Measurements from ENCODE around the gene SYNE2. TPM values are rescaled to one million over a fixed set of nuclear protein-coding genes. Genes with fewer than 3 reads are reported as not detected.

Gene SYNE2
- total RNA-seq, 4 donors from 2014 or later = 96.9 to 207 (median 182) TPM

DNA sequence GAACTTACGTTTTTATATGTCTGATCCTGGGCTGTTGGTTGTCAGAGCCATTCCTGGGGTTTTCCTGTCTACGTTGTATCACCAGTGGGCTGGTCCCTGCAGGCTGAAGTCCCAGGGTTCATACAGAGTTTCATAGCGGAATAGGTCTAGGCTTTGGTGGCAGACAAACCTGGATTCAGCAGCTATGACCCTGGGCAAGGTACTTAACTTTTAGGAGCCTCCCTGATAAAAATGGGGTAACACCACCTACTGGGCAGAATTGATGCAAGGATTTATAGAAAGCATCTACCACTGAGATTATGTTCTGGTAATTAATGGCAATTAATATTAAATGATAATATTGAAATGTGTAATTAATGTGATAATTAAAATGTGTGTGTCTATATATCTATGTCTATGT, 141.2 kb downstream of the SYNE2 start:
- Histone ChIP-seq H3K4me1 (no peaks in the 10 kb centered on the region), H3K9me3 (no peaks in the 10 kb centered on the region), H3K27me3 (no peaks in the 10 kb centered on the region), H3K36me3 (peaks cover 0 to 48% of the 10 kb centered on the region in 2 donors), H3K4me3 (no peak overlapping the region), H3K27ac (no peak overlapping the region)
- DNase-seq (no peak), ATAC-seq (no peak)
- TF ChIP-seq, protein P1, sequence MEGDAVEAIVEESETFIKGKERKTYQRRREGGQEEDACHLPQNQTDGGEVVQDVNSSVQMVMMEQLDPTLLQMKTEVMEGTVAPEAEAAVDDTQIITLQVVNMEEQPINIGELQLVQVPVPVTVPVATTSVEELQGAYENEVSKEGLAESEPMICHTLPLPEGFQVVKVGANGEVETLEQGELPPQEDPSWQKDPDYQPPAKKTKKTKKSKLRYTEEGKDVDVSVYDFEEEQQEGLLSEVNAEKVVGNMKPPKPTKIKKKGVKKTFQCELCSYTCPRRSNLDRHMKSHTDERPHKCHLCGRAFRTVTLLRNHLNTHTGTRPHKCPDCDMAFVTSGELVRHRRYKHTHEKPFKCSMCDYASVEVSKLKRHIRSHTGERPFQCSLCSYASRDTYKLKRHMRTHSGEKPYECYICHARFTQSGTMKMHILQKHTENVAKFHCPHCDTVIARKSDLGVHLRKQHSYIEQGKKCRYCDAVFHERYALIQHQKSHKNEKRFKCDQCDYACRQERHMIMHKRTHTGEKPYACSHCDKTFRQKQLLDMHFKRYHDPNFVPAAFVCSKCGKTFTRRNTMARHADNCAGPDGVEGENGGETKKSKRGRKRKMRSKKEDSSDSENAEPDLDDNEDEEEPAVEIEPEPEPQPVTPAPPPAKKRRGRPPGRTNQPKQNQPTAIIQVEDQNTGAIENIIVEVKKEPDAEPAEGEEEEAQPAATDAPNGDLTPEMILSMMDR (IDR thresholded peaks at IDR 0.05 in 4 of 5, conservative IDR thresholded peaks at IDR 0.05 in 1 of 5) = peak in 1 of 5 experiments; percentile 21
- TF ChIP-seq POLR2A (IDR thresholded peaks at IDR 0.05) = no peak
- intact Hi-C loops (cut with DNase I; ENCODE audit: low total_unique reads) (no loop called here), in situ Hi-C loops (cut with MboI; ENCODE audit: low sequenced_read_pairs in 4 of 4) (loop anchor here in 1 of 4 donors (10.0 kb wide), 1 partner anchor 199 kb away; no protein-coding TSS in a partner anchor)

DNA sequence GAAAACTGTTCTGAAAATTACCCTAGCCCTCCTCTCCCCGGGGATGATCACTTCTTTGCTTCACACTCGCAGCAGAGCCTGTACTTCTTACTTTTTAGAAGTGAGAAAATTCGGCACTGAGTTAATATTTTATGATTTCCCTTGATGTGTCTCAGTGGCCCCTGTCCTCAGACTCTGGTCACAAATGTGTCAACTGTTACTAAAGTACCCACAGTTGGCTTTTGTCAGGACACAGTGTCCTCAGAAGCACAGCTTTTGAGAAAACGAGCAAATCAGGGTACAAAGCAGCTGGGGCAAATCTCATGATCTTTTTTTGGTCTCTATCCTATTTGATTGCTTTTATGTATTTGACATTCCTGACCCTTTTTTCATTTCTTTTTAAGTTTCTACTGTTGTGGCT, 142.5 kb downstream of the SYNE2 start:
- intact Hi-C loops (cut with DNase I; ENCODE audit: low total_unique reads) = no loop called here
- no peaks in the 10 kb centered on the region for H3K9me3 ChIP-seq
- H3K4me1 ChIP-seq = no peaks in the 10 kb centered on the region
- no peak overlapping the region for H3K4me3 ChIP-seq
- no peaks in the 10 kb centered on the region for H3K27me3 ChIP-seq
- no peak for DNase-seq
- ATAC-seq = no peak
- TF ChIP-seq, protein P1 (IDR thresholded peaks at IDR 0.05 in 4 of 5, conservative IDR thresholded peaks at IDR 0.05 in 1 of 5) = no peak
- TF ChIP-seq POLR2A (IDR thresholded peaks at IDR 0.05) = no peak
- in situ Hi-C loops (cut with MboI; ENCODE audit: low sequenced_read_pairs in 4 of 4) = loop anchor here in 1 of 4 donors (10.0 kb wide), 1 partner anchor 200 kb away; no protein-coding TSS in a partner anchor
- H3K36me3 ChIP-seq = peaks cover 0 to 61% of the 10 kb centered on the region in 2 donors
- no peak overlapping the region for H3K27ac ChIP-seq

DNA sequence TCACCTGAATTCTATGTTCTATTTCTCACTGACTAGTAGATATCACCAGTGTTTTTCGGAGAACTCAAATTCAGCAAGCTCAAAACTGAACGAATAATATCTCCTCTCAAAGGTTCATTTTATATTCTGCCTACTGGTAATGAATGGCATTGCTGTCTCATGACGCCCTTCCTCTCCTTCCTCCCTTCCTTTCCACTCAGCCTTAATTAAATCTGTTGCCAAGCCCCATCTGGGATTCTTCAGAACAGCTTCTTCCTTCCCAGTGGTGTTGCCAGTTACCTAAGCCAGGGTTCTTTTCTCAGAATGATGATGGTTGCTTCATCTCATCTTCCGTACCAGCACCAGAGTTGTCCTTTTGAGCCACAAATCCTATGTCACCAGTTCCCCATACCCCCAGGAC, 143.2 kb downstream of the SYNE2 start:
- ATAC-seq (no peak), DNase-seq (no peak)
- H3K27ac ChIP-seq = no peak overlapping the region
- no peak overlapping the region for H3K4me3 ChIP-seq
- peaks cover 0 to 65% of the 10 kb centered on the region in 2 donors for H3K36me3 ChIP-seq
- intact Hi-C loops (cut with DNase I; ENCODE audit: low total_unique reads) (no loop called here), in situ Hi-C loops (cut with MboI; ENCODE audit: low sequenced_read_pairs in 4 of 4) (loop anchor here in 1 of 4 donors (10.0 kb wide), 1 partner anchor 201 kb away; no protein-coding TSS in a partner anchor)
- no peaks in the 10 kb centered on the region for H3K27me3 ChIP-seq
- no peaks in the 10 kb centered on the region for H3K4me1 ChIP-seq
- no peaks in the 10 kb centered on the region for H3K9me3 ChIP-seq
- TF ChIP-seq, protein P1 (IDR thresholded peaks at IDR 0.05 in 4 of 5, conservative IDR thresholded peaks at IDR 0.05 in 1 of 5) = no peak
- no peak for TF ChIP-seq POLR2A (IDR thresholded peaks at IDR 0.05)

DNA sequence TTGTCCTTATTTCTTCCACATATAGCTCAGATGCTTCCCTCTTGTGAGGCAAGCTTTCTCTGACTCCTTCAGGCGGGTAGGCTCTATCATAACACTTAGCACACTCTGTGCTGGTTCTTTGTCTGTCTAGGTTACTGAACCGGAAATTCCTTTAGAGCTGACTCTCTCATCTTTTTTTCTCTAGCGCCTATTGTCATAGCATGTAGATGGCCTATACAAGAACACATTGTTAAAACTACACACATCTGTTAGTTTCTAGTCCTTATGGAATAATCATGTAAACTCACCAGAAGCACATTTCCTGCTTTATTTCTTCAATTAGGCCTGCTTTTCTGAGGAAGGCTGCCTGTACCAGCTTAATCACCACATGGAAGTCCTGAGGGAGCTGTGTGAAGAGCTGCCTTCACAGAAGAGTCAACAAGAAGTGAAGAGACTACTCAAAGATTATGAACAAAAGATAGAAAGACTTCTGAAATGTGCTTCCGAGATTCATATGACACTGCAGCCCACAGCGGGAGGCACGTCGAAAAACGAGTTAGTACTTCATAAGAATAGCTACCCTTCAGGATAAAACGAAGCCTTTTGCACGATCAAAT, 143.9 kb downstream of the SYNE2 start:
- no peak for DNase-seq
- no peaks in the 10 kb centered on the region for H3K9me3 ChIP-seq
- TF ChIP-seq POLR2A (IDR thresholded peaks at IDR 0.05) = no peak
- TF ChIP-seq, protein P1 (IDR thresholded peaks at IDR 0.05 in 4 of 5, conservative IDR thresholded peaks at IDR 0.05 in 1 of 5) = no peak
- no peak overlapping the region for H3K27ac ChIP-seq
- no peak for ATAC-seq
- in situ Hi-C loops (cut with MboI; ENCODE audit: low sequenced_read_pairs in 4 of 4) (loop anchor here in 1 of 4 donors (10.0 kb wide), 1 partner anchor 202 kb away; no protein-coding TSS in a partner anchor), intact Hi-C loops (cut with DNase I; ENCODE audit: low total_unique reads) (no loop called here)
- peaks cover 0 to 65% of the 10 kb centered on the region in 2 donors for H3K36me3 ChIP-seq
- H3K4me1 ChIP-seq = no peaks in the 10 kb centered on the region
- H3K4me3 ChIP-seq = no peak overlapping the region
- H3K27me3 ChIP-seq = no peaks in the 10 kb centered on the region
